ENCODE data around the gene RB1. TPM values are rescaled to one million over a fixed set of nuclear protein-coding genes. Genes with fewer than 3 reads are reported as not detected.

The RB1 gene
- total RNA-seq, 2 experiments from 2014 or later, result 33.5 to 84.4 TPM

GRCh38 chr13:48266150-48266549, 37.4 kb upstream of the RB1 start:
- H3K36me3 ChIP-seq (ENCODE audit: insufficient read depth, low read length), result peaks cover 21% of the 10 kb centered on the region
- POLR2A ChIA-PET, result interaction anchor here (1.2 to 1.6 kb wide), 3 partner anchors 20 to 26 kb away, joined by 3 read pairs; no protein-coding TSS in a partner anchor
- TF ChIP-seq EZH2phosphoT487 (IDR thresholded peaks at IDR 0.05; ENCODE audit: borderline replicate concordance, low read depth, low read length) (no peak), CTCF (conservative IDR thresholded peaks at IDR 0.05; ENCODE audit: low read length) (no peak)
- H3K9me2 ChIP-seq (ENCODE audit: insufficient read depth, low read length), result no peaks in the 10 kb centered on the region
- H3K4me2 ChIP-seq (ENCODE audit: low read length), result no peak overlapping the region
- H4K20me1 ChIP-seq (ENCODE audit: insufficient read depth, low read length), result no peaks in the 10 kb centered on the region
- DNase-seq (ENCODE audit: low spot score), result no peak
- H3K4me3 ChIP-seq (ENCODE audit: low read depth, low read length, poor library complexity, severe bottlenecking), result no peak overlapping the region
- CTCF ChIA-PET (ENCODE audit: unreplicated experiment), result no interaction called here
- H2AFZ ChIP-seq (ENCODE audit: low read length), result no peak overlapping the region
- H3K27ac ChIP-seq (ENCODE audit: low read depth, low read length, poor library complexity, severe bottlenecking), result no peak overlapping the region
- peaks cover 23% of the 10 kb centered on the region for H3K4me1 ChIP-seq (ENCODE audit: insufficient read depth, low read length, poor library complexity, severe bottlenecking)
- BruUV-seq (replicated peaks), result no TSS peak
- intact Hi-C loops (cut with micrococcal nuclease; ENCODE audit: unreplicated experiment), result no loop called here
- H3K9me3 ChIP-seq (ENCODE audit: low read length), result no peaks in the 10 kb centered on the region
- no peaks in the 10 kb centered on the region for H3K79me2 ChIP-seq (ENCODE audit: insufficient read depth, low read depth, low read length)

- ChIA-PET CTCF (ENCODE audit: unreplicated experiment) (no interaction called here), POLR2A (interaction anchor here (0.6 to 1.6 kb wide), 5 partner anchors 23 to 445 kb away, joined by 3 read pairs; no protein-coding TSS in a partner anchor)
- Histone ChIP-seq H3K79me2 (ENCODE audit: insufficient read depth, low read depth, low read length) (no peaks in the 10 kb centered on the region), H3K27ac (ENCODE audit: low read depth, low read length, poor library complexity, severe bottlenecking) (no peak overlapping the region), H3K4me3 (ENCODE audit: low read depth, low read length, poor library complexity, severe bottlenecking) (no peak overlapping the region), H3K9me2 (ENCODE audit: insufficient read depth, low read length) (no peaks in the 10 kb centered on the region), H3K9me3 (ENCODE audit: low read length) (no peaks in the 10 kb centered on the region), H4K20me1 (ENCODE audit: insufficient read depth, low read length) (no peaks in the 10 kb centered on the region), H3K36me3 (ENCODE audit: insufficient read depth, low read length) (peaks cover 15% of the 10 kb centered on the region), H2AFZ (ENCODE audit: low read length) (no peak overlapping the region), H3K4me1 (ENCODE audit: insufficient read depth, low read length, poor library complexity, severe bottlenecking) (peaks cover 23% of the 10 kb centered on the region), H3K4me2 (ENCODE audit: low read length) (no peak overlapping the region)
- TF ChIP-seq EZH2phosphoT487 (IDR thresholded peaks at IDR 0.05; ENCODE audit: borderline replicate concordance, low read depth, low read length) (no peak), CTCF (conservative IDR thresholded peaks at IDR 0.05; ENCODE audit: low read length) (no peak)
- no TSS peak for BruUV-seq (replicated peaks)
- intact Hi-C loops (cut with micrococcal nuclease; ENCODE audit: unreplicated experiment), result no loop called here
- no peak for DNase-seq (ENCODE audit: low spot score)
Observed at GRCh38 chr13:48266701-48267639, 36.6 kb upstream of the RB1 start.

GRCh38 chr13:48268019-48268418, 35.5 kb upstream of the RB1 start:
- no peak overlapping the region for H3K4me3 ChIP-seq (ENCODE audit: low read depth, low read length, poor library complexity, severe bottlenecking)
- H3K4me1 ChIP-seq (ENCODE audit: insufficient read depth, low read length, poor library complexity, severe bottlenecking), result peaks cover 23% of the 10 kb centered on the region
- H3K79me2 ChIP-seq (ENCODE audit: insufficient read depth, low read depth, low read length), result no peaks in the 10 kb centered on the region
- DNase-seq (ENCODE audit: low spot score), result no peak
- ChIA-PET POLR2A (interaction anchor here (0.9 kb wide), 1 partner anchor 30 kb away, joined by 3 read pairs; no protein-coding TSS in a partner anchor), CTCF (ENCODE audit: unreplicated experiment) (no interaction called here)
- TF ChIP-seq CTCF (conservative IDR thresholded peaks at IDR 0.05; ENCODE audit: low read length) (no peak), EZH2phosphoT487 (IDR thresholded peaks at IDR 0.05; ENCODE audit: borderline replicate concordance, low read depth, low read length) (no peak)
- no peak overlapping the region for H2AFZ ChIP-seq (ENCODE audit: low read length)
- BruUV-seq (replicated peaks), result no TSS peak
- no peaks in the 10 kb centered on the region for H3K9me2 ChIP-seq (ENCODE audit: insufficient read depth, low read length)
- no peaks in the 10 kb centered on the region for H3K9me3 ChIP-seq (ENCODE audit: low read length)
- H3K4me2 ChIP-seq (ENCODE audit: low read length), result no peak overlapping the region
- peaks cover 4% of the 10 kb centered on the region for H3K36me3 ChIP-seq (ENCODE audit: insufficient read depth, low read length)
- no peak overlapping the region for H3K27ac ChIP-seq (ENCODE audit: low read depth, low read length, poor library complexity, severe bottlenecking)
- intact Hi-C loops (cut with micrococcal nuclease; ENCODE audit: unreplicated experiment), result no loop called here
- H4K20me1 ChIP-seq (ENCODE audit: insufficient read depth, low read length), result no peaks in the 10 kb centered on the region

Data from OCI-LY7 (cell line).